Stimulated activated CD8-positive, alpha-beta memory T cell treated with anti-CD3 and anti-CD28 coated beads, Interleukin-7, amount 100 ng/mL, for 1 hour (primary cell): ENCODE data around the gene ZBTB14.

Experiments used
- DNase-seq, 2 donors: peaks; one replicate each; pipeline ENCODE4 v3.0.0-alpha.2; 2020; ENCODE audit warnings: low read depth in 2 of 2

Gene ZBTB14

GRCh38 chr18:5288517-5288935 lies 7.0 kb downstream of the ZBTB14 start:
- no peak for DNase-seq

- no peak for DNase-seq
Measured at GRCh38 chr18:5287854-5288253, 7.7 kb downstream of the ZBTB14 start.

GRCh38 chr18:5286525-5286924 lies 9.0 kb downstream of the ZBTB14 start:
- no peak for DNase-seq

GRCh38 chr18:5285326-5285725 lies 10.2 kb downstream of the ZBTB14 start:
- DNase-seq, result no peak

- DNase-seq, result no peak
Measured at GRCh38 chr18:5284808-5285207, 10.7 kb downstream of the ZBTB14 start.

GRCh38 chr18:5282770-5283169 lies 12.8 kb downstream of the ZBTB14 start:
- no peak for DNase-seq

GRCh38 chr18:5276947-5277346 lies 18.6 kb downstream of the ZBTB14 start:
- no peak for DNase-seq

- no peak for DNase-seq
Measured at GRCh38 chr18:5275872-5276271, 19.7 kb downstream of the ZBTB14 start.

GRCh38 chr18:5268874-5269273 lies 26.7 kb downstream of the ZBTB14 start:
- DNase-seq, result no peak

GRCh38 chr18:5266721-5267120 lies 28.8 kb downstream of the ZBTB14 start:
- DNase-seq, result no peak

GRCh38 chr18:5253910-5254309 lies 41.6 kb downstream of the ZBTB14 start:
- DNase-seq, result no peak

GRCh38 chr18:5251117-5251516 lies 44.4 kb downstream of the ZBTB14 start:
- no peak for DNase-seq

- DNase-seq, result no peak
Measured at GRCh38 chr18:5250603-5251002, 44.9 kb downstream of the ZBTB14 start.

GRCh38 chr18:5244941-5245340 lies 50.6 kb downstream of the ZBTB14 start:
- no peak for DNase-seq

GRCh38 chr18:5239447-5239846 lies 56.1 kb downstream of the ZBTB14 start:
- DNase-seq, result no peak
